HCT116 (cell line): ENCODE data around the gene CPT1A. TPM values are rescaled to one million over a fixed set of nuclear protein-coding genes. Genes with fewer than 3 reads are reported as not detected.

Source experiments
- ATAC-seq: fragments of 200-7000 bp; cut with Tn5 transposase; 2 replicates; pipeline ENCODE4 v1.9.1; 2020; ENCODE audit warnings: mild to moderate bottlenecking, moderate library complexity
- BruUV-seq: library from RNA; stranded (reverse); fragments of 400-500 nt; replicated peaks from 2 replicates; lab custom pipeline; 2021; lab: Mats Ljungman, UMichigan
- CTCF ChIA-PET: fragments of 300-600 bp; sonication (Branson Sonifier 250); formaldehyde crosslinking; loops from one replicate; lab custom pipeline; 2021; ENCODE audit warnings: antibody characterized with exemption; lab: Charles Lee
- POLR2A ChIA-PET: fragments of 300-600, 350-600 bp; sonication (Branson Sonifier 250); formaldehyde crosslinking; loops from one replicate; lab custom pipeline; 2021; ENCODE audit warnings: antibody characterized with exemption; lab: Charles Lee
- RAD21 ChIA-PET, 2 experiments: fragments of 300-600 bp; sonication (Branson Sonifier 250); formaldehyde crosslinking; loops; one replicate each; lab custom pipeline; 2023; ENCODE audit warnings: low total read pairs in 2 of 2; ENCODE audit not compliant: uncharacterized antibody in 2 of 2, unreplicated experiment in 2 of 2, low non-redundant PET in 1 of 2; lab: Charles Lee
- DNase-seq: peaks from one replicate; pipeline ENCODE4 v3.0.0-alpha.2; 2010; ENCODE audit warnings: low read depth, low spot score
- H2AFZ ChIP-seq: fragments of 200-600 bp; shearing (Covaris generic), sonication (generic); 2 replicates; pipeline ENCODE4 v1.6.1; 2017; ENCODE audit warnings: low read depth, mixed run types, mixed read lengths, antibody characterized with exemption, low read length; ENCODE audit not compliant: poor library complexity, severe bottlenecking
- H3K27ac ChIP-seq: 2 replicates; pipeline ENCODE4 v1.5.1; 2012; ENCODE audit warnings: low read depth, low read length
- H3K27me3 ChIP-seq: fragments of 200-600 bp; sonication (generic); 2 replicates; pipeline ENCODE4 v1.6.1; 2016; ENCODE audit warnings: mixed run types, low read length, mixed read lengths; ENCODE audit not compliant: insufficient read depth
- H3K36me3 ChIP-seq, 2 experiments: fragments of 200-500 bp in 1 of 2; fragments of 200-600 bp in 1 of 2; sonication (Bioruptor generic) in 1 of 2; sonication (generic) in 1 of 2; 2 replicates each; pipeline versions ENCODE4 v1.5.1 to v1.6.1; 2014 to 2016; ENCODE audit warnings: low read length in 2 of 2, inconsistent platforms in 1 of 2, mixed read lengths in 1 of 2, mixed run types in 1 of 2; ENCODE audit not compliant: insufficient read depth in 2 of 2, control insufficient read depth in 1 of 2
- H3K4me1 ChIP-seq, 2 experiments: fragments of 200-600 bp in 1 of 2; sonication (generic) in 1 of 2; 2 replicates each; pipeline versions ENCODE4 v1.5.1 to v1.6.1; 2012 to 2017; ENCODE audit warnings: low read length in 2 of 2, inconsistent platforms in 1 of 2, mild to moderate bottlenecking in 1 of 2, mixed read lengths in 1 of 2, mixed run types in 1 of 2, moderate library complexity in 1 of 2; ENCODE audit not compliant: insufficient read depth in 2 of 2, control insufficient read depth in 1 of 2
- H3K4me2 ChIP-seq: fragments of 200-600 bp; sonication (generic); 2 replicates; pipeline ENCODE4 v1.6.1; 2017; ENCODE audit warnings: mixed run types, low read length, mixed read lengths
- H3K4me3 ChIP-seq, 2 experiments: fragments of 200-600 bp in 1 of 2; sonication (generic) in 1 of 2; replicated peaks in 1 of 2; 2 replicates each; pipeline ENCODE4 v1.5.1; 2011 to 2016; ENCODE audit warnings: low read length in 2 of 2, control low read depth in 1 of 2, low read depth in 1 of 2, mild to moderate bottlenecking in 1 of 2, mixed read lengths in 1 of 2, mixed run types in 1 of 2
- H3K79me2 ChIP-seq: fragments of 200-600 bp; sonication (generic); 2 replicates; pipeline ENCODE4 v1.6.1; 2017; ENCODE audit warnings: mild to moderate bottlenecking, mixed run types, low read length, moderate library complexity, mixed read lengths; ENCODE audit not compliant: insufficient read depth
- H3K9ac ChIP-seq: fragments of 200-600 bp; sonication (generic); 2 replicates; pipeline ENCODE4 v1.6.1; 2016; ENCODE audit warnings: low read length, mixed read lengths
- H3K9me2 ChIP-seq: fragments of 200-600 bp; sonication (generic), shearing (Covaris generic); 2 replicates; pipeline ENCODE4 v1.6.1; 2017; ENCODE audit warnings: mixed run types, mild to moderate bottlenecking, moderate library complexity; ENCODE audit not compliant: insufficient read depth
- H3K9me3 ChIP-seq, 2 experiments: fragments of 200-500 bp in 1 of 2; fragments of 200-600 bp in 1 of 2; sonication (Bioruptor generic) in 1 of 2; sonication (generic) in 1 of 2; 2 replicates each; pipeline ENCODE4 v1.6.1; 2014 to 2017; ENCODE audit warnings: low read length in 2 of 2, mixed read lengths in 2 of 2, inconsistent platforms in 1 of 2, low read depth in 1 of 2, mild to moderate bottlenecking in 1 of 2, mixed run types in 1 of 2, moderate library complexity in 1 of 2; ENCODE audit not compliant: control insufficient read depth in 1 of 2, insufficient read depth in 1 of 2
- H4K20me1 ChIP-seq: fragments of 200-600 bp; sonication (generic), shearing (Covaris generic); 2 replicates; pipeline ENCODE4 v1.6.1; 2017; ENCODE audit warnings: mixed run types, mild to moderate bottlenecking, moderate library complexity; ENCODE audit not compliant: insufficient read depth
- CBX3 ChIP-seq: IDR thresholded peaks from 2 replicates; pipeline ENCODE4 v1.6.1; 2012; ENCODE audit warnings: low read depth
- CEBPB ChIP-seq: IDR thresholded peaks from 2 replicates; pipeline ENCODE4 v1.6.1; 2012; ENCODE audit warnings: low read depth
- CTCF ChIP-seq, 3 experiments: fragments of 200-600 bp in 1 of 3; sonication (generic) in 1 of 3; IDR thresholded peaks in 2 of 3; conservative IDR thresholded peaks in 1 of 3; 2 replicates each; pipeline ENCODE4 v1.5.1; 2012 to 2017; ENCODE audit warnings: low read depth in 2 of 3, low read length in 2 of 3, antibody characterized with exemption in 1 of 3, borderline replicate concordance in 1 of 3, control low read depth in 1 of 3, mild to moderate bottlenecking in 1 of 3, mixed read lengths in 1 of 3, mixed run types in 1 of 3, moderate library complexity in 1 of 3; ENCODE audit not compliant: insufficient read depth in 1 of 3
- EGR1 ChIP-seq: IDR thresholded peaks from 2 replicates; pipeline ENCODE4 v1.6.1; 2012; ENCODE audit warnings: low read depth
- EZH2 ChIP-seq: fragments of 200-600 bp; sonication (generic); IDR thresholded peaks from 2 replicates; pipeline ENCODE4 v1.6.1; 2017; ENCODE audit warnings: antibody characterized with exemption, mixed run types
- EZH2phosphoT487 ChIP-seq: fragments of 200-600 bp; IDR thresholded peaks from 2 replicates; pipeline ENCODE4 v1.6.1; 2018; ENCODE audit warnings: antibody characterized with exemption, borderline replicate concordance
- FOSL1 ChIP-seq: IDR thresholded peaks from 2 replicates; pipeline ENCODE4 v1.6.1; 2012; ENCODE audit warnings: low read depth
- POLR2A ChIP-seq: IDR thresholded peaks from 2 replicates; pipeline ENCODE4 v1.7.0; 2011; ENCODE audit warnings: borderline replicate concordance; ENCODE audit not compliant: insufficient read depth, insufficient read length; ENCODE audit errors: extremely low read depth
- POLR2AphosphoS5 ChIP-seq: IDR thresholded peaks from 2 replicates; pipeline ENCODE4 v1.6.1; 2011; ENCODE audit warnings: mild to moderate bottlenecking, low read depth, low read length, moderate library complexity
- RAD21 ChIP-seq: IDR thresholded peaks from 2 replicates; pipeline ENCODE4 v1.6.1; 2012; ENCODE audit warnings: low read depth, mild to moderate bottlenecking
- SIN3A ChIP-seq: IDR thresholded peaks from 2 replicates; pipeline ENCODE4 v1.6.1; 2012; ENCODE audit warnings: low read depth
- SRF ChIP-seq: IDR thresholded peaks from 2 replicates; pipeline ENCODE4 v1.6.1; 2012; ENCODE audit warnings: low read depth
- ZFX ChIP-seq: fragments of 450-650 bp; IDR thresholded peaks from 2 replicates; pipeline ENCODE4 v1.6.1; 2017
- ZNF274 ChIP-seq: fragments of 200-500 bp; sonication (Bioruptor generic); IDR thresholded peaks from 2 replicates; pipeline ENCODE4 v1.6.1; 2014; ENCODE audit warnings: mild to moderate bottlenecking, low read depth, low read length, inconsistent platforms
- intact Hi-C: fragments of 100-400 bp; cut with micrococcal nuclease; formaldehyde crosslinking; loops from 2 replicates; pipeline ENCODE4 v1.10.0; 2022
- total RNA-seq: library from RNA; stranded (reverse); gene quantifications from one replicate; pipeline ENCODE4 v1.2.1, GENCODE V29; 2021; ENCODE audit not compliant: unreplicated experiment
- TF ChIP-seq, protein P1 (sequence below): IDR thresholded peaks from 2 replicates; pipeline ENCODE4 v1.6.1; 2012
- TF ChIP-seq, protein P2 (sequence below): IDR thresholded peaks from 2 replicates; pipeline ENCODE4 v1.6.1; 2012
- TF ChIP-seq, protein P3 (sequence below): IDR thresholded peaks from 2 replicates; pipeline ENCODE4 v1.6.1; 2012; ENCODE audit warnings: low read depth
- TF ChIP-seq, protein P4 (sequence below): IDR thresholded peaks from 2 replicates; pipeline ENCODE4 v1.6.1; 2011; ENCODE audit warnings: mild to moderate bottlenecking, low read length, moderate library complexity; ENCODE audit not compliant: insufficient replicate concordance; ENCODE audit errors: extremely low read depth

CPT1A gene
- total RNA-seq, 1 experiment from 2014 or later, result 54.4 TPM

DNA sequence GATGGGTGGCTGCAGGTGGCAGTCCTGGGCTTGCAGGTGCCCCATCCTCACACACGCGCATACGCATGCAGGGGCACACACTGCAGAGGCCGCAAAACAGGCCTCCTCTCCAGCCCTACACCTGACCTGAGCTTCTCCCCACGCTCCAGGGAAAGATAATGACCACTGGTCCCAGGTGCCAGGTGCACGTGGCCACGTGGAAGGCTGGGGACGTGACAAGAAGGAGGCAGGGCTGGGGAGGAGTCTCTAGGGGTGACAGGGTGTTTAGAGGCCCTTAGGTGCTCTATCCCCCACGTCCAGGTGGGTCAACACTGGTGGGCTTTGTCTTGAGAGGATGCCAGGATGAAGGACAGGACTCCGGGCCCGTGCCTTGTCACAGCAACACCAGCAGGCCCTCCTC is 23.5 kb upstream of the CPT1A start:
- no peak overlapping the region for H3K4me2 ChIP-seq
- H3K4me3 ChIP-seq, result no peak overlapping the region
- no peaks in the 10 kb centered on the region for H3K9me2 ChIP-seq
- no peaks in the 10 kb centered on the region for H3K27me3 ChIP-seq
- peaks cover 4 to 9% of the 10 kb centered on the region in 2 experiments; a peak in 1 of 4 replicates for H3K9me3 ChIP-seq
- ATAC-seq (no peak), DNase-seq (no peak)
- H3K27ac ChIP-seq, result no peak overlapping the region
- H3K36me3 ChIP-seq, result no peaks in the 10 kb centered on the region
- H3K79me2 ChIP-seq, result no peaks in the 10 kb centered on the region
- POLR2A ChIA-PET, result no interaction called here
- intact Hi-C loops, result no loop called here
- CTCF ChIA-PET, result no interaction called here
- H3K4me1 ChIP-seq, result peaks cover 0 to 10% of the 10 kb centered on the region in 2 experiments; a peak in 2 of 4 replicates
- no peaks in the 10 kb centered on the region for H4K20me1 ChIP-seq
- RAD21 ChIA-PET, result no interaction called here
- TF ChIP-seq POLR2AphosphoS5 (no peak), CEBPB (no peak), EZH2 (no peak), SIN3A (no peak), FOSL1 (no peak), POLR2A (no peak), CBX3 (no peak), ZNF274 (no peak), ZFX (no peak), CTCF (IDR thresholded peaks at IDR 0.05 in 2 of 3, conservative IDR thresholded peaks at IDR 0.05 in 1 of 3; ENCODE audit: borderline replicate concordance in 1 of 3, insufficient read depth in 1 of 3, low read depth in 2 of 3, low read length in 2 of 3) (no peak), EGR1 (no peak), SRF (no peak), EZH2phosphoT487 (no peak), RAD21 (no peak)
- TF ChIP-seq, protein P1, sequence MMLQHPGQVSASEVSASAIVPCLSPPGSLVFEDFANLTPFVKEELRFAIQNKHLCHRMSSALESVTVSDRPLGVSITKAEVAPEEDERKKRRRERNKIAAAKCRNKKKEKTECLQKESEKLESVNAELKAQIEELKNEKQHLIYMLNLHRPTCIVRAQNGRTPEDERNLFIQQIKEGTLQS, result no peak
- TF ChIP-seq, protein P2, sequence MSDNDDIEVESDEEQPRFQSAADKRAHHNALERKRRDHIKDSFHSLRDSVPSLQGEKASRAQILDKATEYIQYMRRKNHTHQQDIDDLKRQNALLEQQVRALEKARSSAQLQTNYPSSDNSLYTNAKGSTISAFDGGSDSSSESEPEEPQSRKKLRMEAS, result no peak
- TF ChIP-seq, protein P3, sequence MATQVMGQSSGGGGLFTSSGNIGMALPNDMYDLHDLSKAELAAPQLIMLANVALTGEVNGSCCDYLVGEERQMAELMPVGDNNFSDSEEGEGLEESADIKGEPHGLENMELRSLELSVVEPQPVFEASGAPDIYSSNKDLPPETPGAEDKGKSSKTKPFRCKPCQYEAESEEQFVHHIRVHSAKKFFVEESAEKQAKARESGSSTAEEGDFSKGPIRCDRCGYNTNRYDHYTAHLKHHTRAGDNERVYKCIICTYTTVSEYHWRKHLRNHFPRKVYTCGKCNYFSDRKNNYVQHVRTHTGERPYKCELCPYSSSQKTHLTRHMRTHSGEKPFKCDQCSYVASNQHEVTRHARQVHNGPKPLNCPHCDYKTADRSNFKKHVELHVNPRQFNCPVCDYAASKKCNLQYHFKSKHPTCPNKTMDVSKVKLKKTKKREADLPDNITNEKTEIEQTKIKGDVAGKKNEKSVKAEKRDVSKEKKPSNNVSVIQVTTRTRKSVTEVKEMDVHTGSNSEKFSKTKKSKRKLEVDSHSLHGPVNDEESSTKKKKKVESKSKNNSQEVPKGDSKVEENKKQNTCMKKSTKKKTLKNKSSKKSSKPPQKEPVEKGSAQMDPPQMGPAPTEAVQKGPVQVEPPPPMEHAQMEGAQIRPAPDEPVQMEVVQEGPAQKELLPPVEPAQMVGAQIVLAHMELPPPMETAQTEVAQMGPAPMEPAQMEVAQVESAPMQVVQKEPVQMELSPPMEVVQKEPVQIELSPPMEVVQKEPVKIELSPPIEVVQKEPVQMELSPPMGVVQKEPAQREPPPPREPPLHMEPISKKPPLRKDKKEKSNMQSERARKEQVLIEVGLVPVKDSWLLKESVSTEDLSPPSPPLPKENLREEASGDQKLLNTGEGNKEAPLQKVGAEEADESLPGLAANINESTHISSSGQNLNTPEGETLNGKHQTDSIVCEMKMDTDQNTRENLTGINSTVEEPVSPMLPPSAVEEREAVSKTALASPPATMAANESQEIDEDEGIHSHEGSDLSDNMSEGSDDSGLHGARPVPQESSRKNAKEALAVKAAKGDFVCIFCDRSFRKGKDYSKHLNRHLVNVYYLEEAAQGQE, result no peak
- TF ChIP-seq, protein P4, sequence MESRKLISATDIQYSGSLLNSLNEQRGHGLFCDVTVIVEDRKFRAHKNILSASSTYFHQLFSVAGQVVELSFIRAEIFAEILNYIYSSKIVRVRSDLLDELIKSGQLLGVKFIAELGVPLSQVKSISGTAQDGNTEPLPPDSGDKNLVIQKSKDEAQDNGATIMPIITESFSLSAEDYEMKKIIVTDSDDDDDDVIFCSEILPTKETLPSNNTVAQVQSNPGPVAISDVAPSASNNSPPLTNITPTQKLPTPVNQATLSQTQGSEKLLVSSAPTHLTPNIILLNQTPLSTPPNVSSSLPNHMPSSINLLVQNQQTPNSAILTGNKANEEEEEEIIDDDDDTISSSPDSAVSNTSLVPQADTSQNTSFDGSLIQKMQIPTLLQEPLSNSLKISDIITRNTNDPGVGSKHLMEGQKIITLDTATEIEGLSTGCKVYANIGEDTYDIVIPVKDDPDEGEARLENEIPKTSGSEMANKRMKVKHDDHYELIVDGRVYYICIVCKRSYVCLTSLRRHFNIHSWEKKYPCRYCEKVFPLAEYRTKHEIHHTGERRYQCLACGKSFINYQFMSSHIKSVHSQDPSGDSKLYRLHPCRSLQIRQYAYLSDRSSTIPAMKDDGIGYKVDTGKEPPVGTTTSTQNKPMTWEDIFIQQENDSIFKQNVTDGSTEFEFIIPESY, result no peak
- no TSS peak for BruUV-seq
- H2AFZ ChIP-seq, result no peak overlapping the region
- no peak overlapping the region for H3K9ac ChIP-seq
